Epidermal melanocyte (primary cell): ENCODE results near the gene OPCML.

Source experiments
- DNase-seq: peaks from one replicate; pipeline ENCODE4 v3.0.0; 2011; ENCODE audit warnings: low spot score; ENCODE audit not compliant: insufficient read length

OPCML gene

GRCh38 chr11:133361689-133361994, 170.7 kb downstream of the OPCML start:
- no peak for DNase-seq

GRCh38 chr11:133360860-133361688, 171.2 kb downstream of the OPCML start:
- no peak for DNase-seq

- DNase-seq, result no peak
Measured at GRCh38 chr11:133355095-133355494, 177.2 kb downstream of the OPCML start.

- DNase-seq, result no peak
Measured at GRCh38 chr11:133354069-133354468, 178.2 kb downstream of the OPCML start.

GRCh38 chr11:133350045-133350444, 182.3 kb downstream of the OPCML start:
- DNase-seq, result no peak

GRCh38 chr11:133347988-133348387, 184.3 kb downstream of the OPCML start:
- DNase-seq, result no peak

GRCh38 chr11:133346137-133346536, 186.2 kb downstream of the OPCML start:
- no peak for DNase-seq

- DNase-seq, result no peak
Measured at GRCh38 chr11:133343951-133344350, 188.3 kb downstream of the OPCML start.

GRCh38 chr11:133339495-133340140, 192.7 kb downstream of the OPCML start:
- DNase-seq, result no peak

- no peak for DNase-seq
Measured at GRCh38 chr11:133338588-133338987, 193.7 kb downstream of the OPCML start.

GRCh38 chr11:133337951-133338418, 194.3 kb downstream of the OPCML start:
- no peak for DNase-seq

GRCh38 chr11:133337193-133337592, 195.1 kb downstream of the OPCML start:
- DNase-seq, result no peak

- DNase-seq, result no peak
Measured at GRCh38 chr11:133331031-133331430, 201.3 kb downstream of the OPCML start.

- no peak for DNase-seq
Measured at GRCh38 chr11:133326849-133327248, 205.5 kb downstream of the OPCML start.

GRCh38 chr11:133326332-133326731, 206.0 kb downstream of the OPCML start:
- no peak for DNase-seq

- no peak for DNase-seq
Measured at GRCh38 chr11:133325711-133326110, 206.6 kb downstream of the OPCML start.

GRCh38 chr11:133323354-133323753, 208.9 kb downstream of the OPCML start:
- DNase-seq, result no peak

- DNase-seq, result no peak
Measured at GRCh38 chr11:133318221-133318620, 214.1 kb downstream of the OPCML start.

GRCh38 chr11:133311230-133311629, 221.1 kb downstream of the OPCML start:
- no peak for DNase-seq

GRCh38 chr11:133306019-133306418, 226.3 kb downstream of the OPCML start:
- DNase-seq, result no peak

GRCh38 chr11:133305208-133305956, 226.9 kb downstream of the OPCML start:
- DNase-seq, result no peak

GRCh38 chr11:133303262-133303661, 229.0 kb downstream of the OPCML start:
- no peak for DNase-seq
